GM15510 (cell line): ENCODE results near the gene SP7.

Experiments used
- POLR2A ChIP-seq: IDR thresholded peaks from 3 replicates; pipeline ENCODE4 v1.6.1; 2011; ENCODE audit warnings: borderline replicate concordance; ENCODE audit not compliant: insufficient read length; ENCODE audit errors: extremely low read depth

Gene SP7

GRCh38 chr12:53330671-53331070 is 5.5 kb downstream of the SP7 start:
- no peak for TF ChIP-seq POLR2A

- no peak for TF ChIP-seq POLR2A
Observed at GRCh38 chr12:53328043-53328435, 8.1 kb downstream of the SP7 start.

- TF ChIP-seq POLR2A: no peak
Observed at GRCh38 chr12:53327435-53328042, 8.6 kb downstream of the SP7 start.

- no peak for TF ChIP-seq POLR2A
Observed at GRCh38 chr12:53326460-53327185, 9.5 kb downstream of the SP7 start.

- no peak for TF ChIP-seq POLR2A
Observed at GRCh38 chr12:53325511-53326061, 10.6 kb downstream of the SP7 start.

GRCh38 chr12:53324779-53325510 is 11.2 kb downstream of the SP7 start:
- peak; percentile 75 for TF ChIP-seq POLR2A

- no peak for TF ChIP-seq POLR2A
Observed at GRCh38 chr12:53324113-53324778, 11.9 kb downstream of the SP7 start.

GRCh38 chr12:53320352-53321195 is 15.6 kb downstream of the SP7 start:
- TF ChIP-seq POLR2A: no peak

- no peak for TF ChIP-seq POLR2A
Observed at GRCh38 chr12:53313996-53314395, 22.2 kb downstream of the SP7 start.

GRCh38 chr12:53308276-53308675 is 27.9 kb downstream of the SP7 start:
- no peak for TF ChIP-seq POLR2A

- TF ChIP-seq POLR2A: no peak
Observed at GRCh38 chr12:53306826-53307225, 29.3 kb downstream of the SP7 start.

GRCh38 chr12:53302903-53303302 is 33.3 kb downstream of the SP7 start:
- no peak for TF ChIP-seq POLR2A

- no peak for TF ChIP-seq POLR2A
Observed at GRCh38 chr12:53300187-53300586, 36.0 kb downstream of the SP7 start.

- peak; percentile 83 for TF ChIP-seq POLR2A
Observed at GRCh38 chr12:53299454-53300180, 36.5 kb downstream of the SP7 start, which contains the start of gene MYG1. Gene MYG1, plus strand, starts transcription at chr12:53299695. Its CDS starts 43 bp downstream, at chr12:53299738.

- TF ChIP-seq POLR2A: no peak
Observed at GRCh38 chr12:53299101-53299453, 37.1 kb downstream of the SP7 start.
